PC-9 (cell line): ENCODE data around the gene SCYGR3. TPM values are rescaled to one million over a fixed set of nuclear protein-coding genes. Genes with fewer than 3 reads are reported as not detected.
A peak's percentile ranks its signal among the peaks of the same experiment; 100 is the strongest.

ENCODE experiments used
- BruUV-seq: library from RNA; stranded (reverse); fragments of 400-500 nt; replicated peaks from 2 replicates; lab custom pipeline; 2021; lab: Mats Ljungman, UMichigan
- CTCF ChIA-PET: fragments of 300-600 bp; sonication (Branson Sonifier 250); formaldehyde crosslinking; loops from one replicate; lab custom pipeline; 2022; ENCODE audit warnings: antibody characterized with exemption; lab: Charles Lee
- POLR2A ChIA-PET: fragments of 300-600 bp; sonication (Branson Sonifier 250); formaldehyde crosslinking; loops from one replicate; lab custom pipeline; 2022; ENCODE audit warnings: antibody characterized with exemption; ENCODE audit not compliant: unreplicated experiment; lab: Charles Lee
- DNase-seq, 2 experiments: peaks; one replicate each; pipeline versions ENCODE4 v3.0.0 to v3.0.0-alpha.2; 2015 to 2022; ENCODE audit warnings: mixed read lengths in 1 of 2
- H2AFZ ChIP-seq: fragments of 200-600 bp; sonication (generic); 2 replicates; pipeline ENCODE4 v1.8.1; 2017; ENCODE audit warnings: antibody characterized with exemption
- H3F3A ChIP-seq: fragments of 200-600 bp; sonication (generic); 2 replicates; pipeline ENCODE4 v1.8.1; 2017; ENCODE audit warnings: antibody characterized with exemption, mild to moderate bottlenecking, low read depth; ENCODE audit not compliant: insufficient read depth
- H3K27ac ChIP-seq: fragments of 200-600 bp; sonication (generic); 2 replicates; pipeline ENCODE4 v1.6.1; 2016; ENCODE audit warnings: mixed run types
- H3K27me3 ChIP-seq: fragments of 200-600 bp; sonication (generic); 2 replicates; pipeline ENCODE4 v1.6.1; 2016; ENCODE audit warnings: low read depth, mixed run types; ENCODE audit not compliant: insufficient read depth
- H3K36me3 ChIP-seq: fragments of 200-600 bp; sonication (generic); 2 replicates; pipeline ENCODE4 v1.6.1; 2016; ENCODE audit warnings: low read depth, mixed run types
- H3K4me1 ChIP-seq: fragments of 200-600 bp; sonication (generic); replicated peaks from 2 replicates; pipeline ENCODE4 v1.6.1; 2016; ENCODE audit warnings: mixed run types; ENCODE audit not compliant: insufficient read depth
- H3K4me2 ChIP-seq: fragments of 200-600 bp; sonication (generic); 2 replicates; pipeline ENCODE4 v1.6.1; 2017; ENCODE audit warnings: mixed run types
- H3K4me3 ChIP-seq: fragments of 200-600 bp; sonication (generic); 2 replicates; pipeline ENCODE4 v1.6.1; 2016; ENCODE audit warnings: mixed run types
- H3K79me2 ChIP-seq: fragments of 200-600 bp; sonication (generic); 2 replicates; pipeline ENCODE4 v1.6.1; 2017; ENCODE audit warnings: low read depth, mixed run types
- H3K9me2 ChIP-seq: fragments of 200-600 bp; sonication (generic); 2 replicates; pipeline ENCODE4 v1.8.1; 2017; ENCODE audit warnings: mild to moderate bottlenecking; ENCODE audit not compliant: insufficient read depth
- H3K9me3 ChIP-seq: fragments of 200-600 bp; sonication (generic); 2 replicates; pipeline ENCODE4 v1.8.1; 2016; ENCODE audit warnings: low read depth; ENCODE audit not compliant: insufficient read depth
- H4K20me1 ChIP-seq: fragments of 200-600 bp; sonication (generic); 2 replicates; pipeline ENCODE4 v1.8.1; 2017; ENCODE audit not compliant: insufficient read depth
- CTCF ChIP-seq: fragments of 200-600 bp; sonication (generic); conservative IDR thresholded peaks from 2 replicates; pipeline ENCODE4 v1.6.1; 2017; ENCODE audit warnings: mixed run types, antibody characterized with exemption, mild to moderate bottlenecking, moderate library complexity
- EZH2 ChIP-seq: fragments of 200-600 bp; sonication (generic); IDR thresholded peaks from 2 replicates; pipeline ENCODE4 v1.8.0; 2017; ENCODE audit warnings: antibody characterized with exemption, low read depth
- intact Hi-C: fragments of 100-400 bp; cut with micrococcal nuclease; formaldehyde crosslinking; loops from one replicate; pipeline ENCODE4 v1.10.0; 2022; ENCODE audit not compliant: unreplicated experiment
- total RNA-seq: library from RNA; stranded (reverse); gene quantifications from 2 replicates; pipeline ENCODE4 v1.2.3, GENCODE V29; 2021

The SCYGR3 gene
- total RNA-seq, 1 experiment from 2014 or later, result not detected

GRCh38 chr2:227597998-227598397 lies 16.6 kb downstream of the SCYGR3 start:
- peaks cover 9% of the 10 kb centered on the region for H3K4me1 ChIP-seq
- intact Hi-C loops, result no loop called here
- no peaks in the 10 kb centered on the region for H3K9me2 ChIP-seq
- no peaks in the 10 kb centered on the region for H3K27me3 ChIP-seq
- no peaks in the 10 kb centered on the region for H3K79me2 ChIP-seq
- no peak overlapping the region for H3K4me3 ChIP-seq
- DNase-seq, result peak; percentile 29 to 74
- CTCF ChIA-PET, result no interaction called here
- no peaks in the 10 kb centered on the region for H3K36me3 ChIP-seq
- TF ChIP-seq EZH2 (no peak), CTCF (no peak)
- H4K20me1 ChIP-seq, result no peaks in the 10 kb centered on the region
- H3K9me3 ChIP-seq, result no peaks in the 10 kb centered on the region
- H3K27ac ChIP-seq, result 0 out of 2 replicates have a peak overlapping the region, but pooled peaks have one; percentile 7
- no TSS peak for BruUV-seq
- H3K4me2 ChIP-seq, result peak overlapping the region; percentile 5
- no peak overlapping the region for H2AFZ ChIP-seq
- POLR2A ChIA-PET, result interaction anchor here (0.6 to 0.7 kb wide), 2 partner anchors 93 to 261 kb away, joined by 3 to 7 read pairs; no protein-coding TSS in a partner anchor
- no peaks in the 10 kb centered on the region for H3F3A ChIP-seq

GRCh38 chr2:227597036-227597435 lies 17.6 kb downstream of the SCYGR3 start:
- H3K4me3 ChIP-seq, result no peak overlapping the region
- no peaks in the 10 kb centered on the region for H3K79me2 ChIP-seq
- POLR2A ChIA-PET, result no interaction called here
- H3K4me2 ChIP-seq, result no peak overlapping the region
- no peaks in the 10 kb centered on the region for H3F3A ChIP-seq
- no peaks in the 10 kb centered on the region for H4K20me1 ChIP-seq
- no peaks in the 10 kb centered on the region for H3K9me2 ChIP-seq
- H3K4me1 ChIP-seq, result peaks cover 9% of the 10 kb centered on the region
- H2AFZ ChIP-seq, result no peak overlapping the region
- H3K27ac ChIP-seq, result no peak overlapping the region
- DNase-seq, result no peak
- intact Hi-C loops, result no loop called here
- no peak for TF ChIP-seq EZH2
- no peak for TF ChIP-seq CTCF
- no peaks in the 10 kb centered on the region for H3K27me3 ChIP-seq
- CTCF ChIA-PET, result no interaction called here
- no TSS peak for BruUV-seq
- H3K9me3 ChIP-seq, result no peaks in the 10 kb centered on the region
- no peaks in the 10 kb centered on the region for H3K36me3 ChIP-seq

DNA sequence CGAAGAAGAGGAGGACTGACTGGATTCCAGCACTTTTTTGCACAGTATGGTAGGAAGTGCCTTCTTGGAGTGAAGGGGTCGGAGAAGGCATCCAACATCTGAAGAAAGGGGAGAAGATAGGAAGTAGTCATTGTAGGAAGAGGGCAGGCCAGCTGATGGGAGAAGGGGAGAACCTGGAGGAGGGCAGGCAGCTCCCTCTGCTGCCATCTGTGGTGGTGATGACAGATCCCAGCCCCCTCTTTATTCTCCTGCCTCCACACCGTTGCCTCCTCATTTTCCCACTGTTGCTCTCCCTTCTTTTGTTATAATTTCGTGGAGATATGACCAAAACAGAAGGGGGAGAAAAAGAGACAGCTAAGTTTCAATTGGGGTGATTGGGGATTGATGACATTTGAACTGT lies 18.8 kb downstream of the SCYGR3 start:
- Histone ChIP-seq H4K20me1 (no peaks in the 10 kb centered on the region), H3K4me3 (no peak overlapping the region), H3K9me3 (no peaks in the 10 kb centered on the region), H3K4me1 (peaks cover 9% of the 10 kb centered on the region), H3K4me2 (no peak overlapping the region), H3K9me2 (no peaks in the 10 kb centered on the region), H3K27ac (no peak overlapping the region), H3K36me3 (no peaks in the 10 kb centered on the region), H3K27me3 (no peaks in the 10 kb centered on the region), H3K79me2 (no peaks in the 10 kb centered on the region), H2AFZ (no peak overlapping the region), H3F3A (no peaks in the 10 kb centered on the region)
- no TSS peak for BruUV-seq
- POLR2A ChIA-PET, result no interaction called here
- no peak for DNase-seq
- CTCF ChIA-PET, result no interaction called here
- TF ChIP-seq EZH2, result no peak
- TF ChIP-seq CTCF, result no peak
- intact Hi-C loops, result no loop called here
